Fibroblast of mammary gland (primary cell): ENCODE results near the gene IGFBP4.

Source experiments
- DNase-seq: peaks from one replicate; pipeline ENCODE4 v3.0.0-alpha.2; 2010; ENCODE audit warnings: low read depth
- H3K4me3 ChIP-seq: 2 replicates; pipeline ENCODE4 v1.5.1; 2011; ENCODE audit warnings: low read depth, mild to moderate bottlenecking, low read length, moderate library complexity; ENCODE audit not compliant: control insufficient read depth
- TF ChIP-seq, protein P1 (sequence below): conservative IDR thresholded peaks from 2 replicates; pipeline ENCODE4 v1.5.1; 2011; ENCODE audit warnings: low read depth, low read length, inconsistent platforms; ENCODE audit not compliant: control insufficient read depth, insufficient read depth

Gene IGFBP4

DNA sequence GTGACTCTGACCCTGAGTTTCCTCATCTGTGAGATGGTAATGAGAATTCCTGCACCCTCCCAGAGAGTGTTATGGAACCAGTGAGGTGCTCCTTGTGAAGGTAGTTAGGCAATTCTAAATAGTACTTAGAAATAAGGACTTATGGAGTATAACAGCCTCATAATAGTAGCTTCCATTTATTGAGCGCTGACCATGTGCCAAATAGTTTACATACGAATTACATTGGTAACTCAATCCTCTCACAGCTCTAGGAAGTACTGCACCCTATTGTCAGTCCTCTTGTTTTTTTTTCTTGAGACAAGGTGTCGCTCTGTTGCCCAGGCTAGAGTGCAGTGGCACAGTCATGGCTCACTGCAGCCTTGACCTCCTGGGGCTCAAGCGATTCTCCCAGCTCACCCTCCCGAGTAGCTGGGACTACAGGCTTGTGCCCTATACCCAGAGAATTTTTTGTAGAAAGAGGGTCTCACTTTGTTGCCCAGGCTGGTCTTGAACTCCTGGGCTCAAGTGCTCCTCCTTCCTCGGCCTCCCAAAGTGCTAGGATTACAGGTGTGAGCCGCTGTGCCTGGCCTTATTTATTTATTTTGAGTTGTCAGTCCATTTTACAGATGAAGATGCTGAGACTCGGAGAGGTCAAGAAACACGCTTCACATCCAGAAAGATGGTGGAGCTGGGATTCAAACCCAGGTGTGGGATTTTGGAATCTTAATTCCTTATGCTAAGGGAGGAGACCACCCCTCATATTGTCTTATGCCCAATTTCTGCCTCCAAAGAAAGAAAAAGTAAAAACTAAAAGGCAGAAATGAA is 55.2 kb downstream of the IGFBP4 start:
- no peak for DNase-seq
- TF ChIP-seq, protein P1, sequence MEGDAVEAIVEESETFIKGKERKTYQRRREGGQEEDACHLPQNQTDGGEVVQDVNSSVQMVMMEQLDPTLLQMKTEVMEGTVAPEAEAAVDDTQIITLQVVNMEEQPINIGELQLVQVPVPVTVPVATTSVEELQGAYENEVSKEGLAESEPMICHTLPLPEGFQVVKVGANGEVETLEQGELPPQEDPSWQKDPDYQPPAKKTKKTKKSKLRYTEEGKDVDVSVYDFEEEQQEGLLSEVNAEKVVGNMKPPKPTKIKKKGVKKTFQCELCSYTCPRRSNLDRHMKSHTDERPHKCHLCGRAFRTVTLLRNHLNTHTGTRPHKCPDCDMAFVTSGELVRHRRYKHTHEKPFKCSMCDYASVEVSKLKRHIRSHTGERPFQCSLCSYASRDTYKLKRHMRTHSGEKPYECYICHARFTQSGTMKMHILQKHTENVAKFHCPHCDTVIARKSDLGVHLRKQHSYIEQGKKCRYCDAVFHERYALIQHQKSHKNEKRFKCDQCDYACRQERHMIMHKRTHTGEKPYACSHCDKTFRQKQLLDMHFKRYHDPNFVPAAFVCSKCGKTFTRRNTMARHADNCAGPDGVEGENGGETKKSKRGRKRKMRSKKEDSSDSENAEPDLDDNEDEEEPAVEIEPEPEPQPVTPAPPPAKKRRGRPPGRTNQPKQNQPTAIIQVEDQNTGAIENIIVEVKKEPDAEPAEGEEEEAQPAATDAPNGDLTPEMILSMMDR = no peak
- no peak overlapping the region for H3K4me3 ChIP-seq

DNA sequence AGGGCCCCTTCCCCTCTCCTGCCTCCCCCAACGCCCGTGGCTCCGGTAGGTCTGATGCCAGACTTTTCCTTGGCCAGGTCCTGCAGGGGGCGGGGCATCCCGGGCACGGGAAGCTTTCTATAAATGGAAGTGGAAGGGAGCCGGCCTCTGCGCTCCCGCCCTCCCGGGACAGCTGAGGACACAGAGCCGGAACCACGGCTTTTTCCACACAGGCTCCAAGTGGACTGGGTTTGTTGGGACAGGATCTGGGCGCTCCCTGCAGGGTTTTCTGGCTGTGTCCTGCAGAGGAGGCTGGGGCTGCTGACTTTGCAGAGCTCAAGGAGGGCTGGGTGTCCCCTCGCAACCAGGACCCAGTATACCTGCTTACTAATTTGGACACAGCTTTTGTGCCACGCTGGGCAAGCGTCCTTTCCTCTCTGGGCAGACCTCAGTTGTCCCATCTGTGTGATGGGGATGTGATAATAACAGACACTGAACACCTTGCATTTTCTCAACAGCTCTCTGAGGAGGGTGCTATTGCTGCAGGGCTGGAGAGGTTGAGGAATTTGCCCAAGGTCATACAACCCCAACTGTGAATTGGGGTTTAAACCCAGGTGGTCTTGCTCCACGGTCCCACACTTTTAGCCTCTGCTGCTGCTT is 56.4 kb downstream of the IGFBP4 start:
- no peak overlapping the region for H3K4me3 ChIP-seq
- peak; percentile 58 for DNase-seq
- TF ChIP-seq, protein P1 = no peak

DNA sequence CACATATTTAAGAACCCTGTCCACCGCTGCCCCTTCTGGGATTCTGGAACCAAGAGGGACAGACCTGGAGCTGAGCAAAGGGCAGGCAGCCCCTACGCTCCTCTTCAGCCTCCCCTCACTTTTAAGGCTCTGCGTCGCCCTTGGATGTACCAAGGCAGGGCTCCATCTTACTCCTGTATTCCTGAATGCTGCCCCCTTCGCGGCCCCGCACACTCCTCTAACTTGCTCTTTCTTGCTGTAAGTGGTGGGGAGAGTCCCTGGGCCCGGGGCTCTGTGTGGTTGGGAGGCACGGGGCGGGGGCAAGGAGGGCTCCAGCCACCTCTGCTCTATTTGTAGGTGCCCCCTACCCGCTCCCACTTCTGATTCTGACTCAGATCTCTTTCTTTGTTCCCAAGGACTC is 56.9 kb downstream of the IGFBP4 start:
- no peak overlapping the region for H3K4me3 ChIP-seq
- DNase-seq = no peak
- TF ChIP-seq, protein P1 = no peak

DNA sequence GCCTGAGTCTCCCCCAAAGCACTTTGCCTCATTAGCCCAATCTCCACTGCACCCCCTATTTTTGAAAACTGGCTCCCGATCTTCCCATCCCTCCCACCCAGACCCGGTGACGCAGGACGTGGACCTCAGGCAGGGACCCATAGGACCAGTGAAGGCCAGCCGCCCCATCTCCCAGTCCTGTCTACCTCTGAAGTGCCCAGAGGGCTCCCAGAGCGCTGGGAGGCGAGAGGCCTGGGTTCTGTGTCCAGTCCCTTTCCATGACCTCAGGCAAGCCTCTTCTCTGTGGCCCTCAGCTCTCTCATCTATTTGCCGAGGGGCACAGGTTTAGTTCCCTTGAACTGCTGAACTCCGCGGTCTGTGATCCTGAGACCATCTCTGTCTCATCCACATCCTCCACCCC is 57.5 kb downstream of the IGFBP4 start:
- TF ChIP-seq, protein P1 = no peak
- H3K4me3 ChIP-seq = no peak overlapping the region
- DNase-seq = no peak

DNA sequence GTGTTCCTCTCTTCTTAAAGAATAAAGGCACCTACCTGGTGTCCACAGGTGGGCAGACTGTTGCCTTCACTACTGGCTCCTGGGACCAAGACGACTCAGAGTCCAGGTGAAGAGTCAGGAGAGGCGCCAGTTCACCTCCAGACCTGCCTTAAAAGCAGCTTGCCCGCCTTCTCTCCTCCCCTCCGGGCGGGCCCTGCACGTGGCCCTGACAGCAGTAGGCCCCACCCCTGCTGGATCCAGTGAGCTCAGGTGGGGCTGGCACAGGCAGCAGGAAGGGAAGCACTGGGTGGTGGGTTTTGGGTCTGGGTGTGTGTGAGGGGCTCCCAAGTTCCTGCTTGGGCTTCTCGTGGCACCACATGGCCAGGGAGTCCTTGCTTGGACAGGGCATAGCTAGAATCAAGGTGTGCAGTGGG is 58.3 kb downstream of the IGFBP4 start, which contains the start of gene TNS4:
TNS4 (minus strand) TSS at position 125 of the 413 bp plus-strand sequence. CDS start 5,198 bp downstream, outside the sequence.
- DNase-seq = no peak
- TF ChIP-seq, protein P1 = no peak
- H3K4me3 ChIP-seq = no peak within 1 kb of the TSS

DNA sequence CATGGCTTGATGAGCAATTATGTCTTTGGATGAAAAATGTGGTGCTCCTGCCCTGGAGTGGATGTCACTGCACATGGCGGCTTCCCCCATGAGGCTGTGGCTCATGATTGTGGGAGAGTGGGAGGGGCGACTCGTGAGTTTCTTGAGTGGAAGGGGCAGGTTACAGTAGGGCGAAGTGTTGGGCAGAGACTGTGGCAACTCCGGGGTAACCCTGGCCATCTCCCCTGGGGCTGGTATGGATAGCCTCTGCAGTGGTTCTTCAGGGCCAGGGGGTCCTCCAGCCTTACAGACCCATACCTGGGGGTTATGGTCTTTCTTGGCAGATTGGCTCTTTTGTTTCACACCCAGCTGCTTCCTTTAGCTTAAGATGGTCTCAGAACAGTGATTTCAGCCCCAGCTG is 59.5 kb downstream of the IGFBP4 start:
- no peak for DNase-seq
- no peak overlapping the region for H3K4me3 ChIP-seq
- TF ChIP-seq, protein P1 = no peak

DNA sequence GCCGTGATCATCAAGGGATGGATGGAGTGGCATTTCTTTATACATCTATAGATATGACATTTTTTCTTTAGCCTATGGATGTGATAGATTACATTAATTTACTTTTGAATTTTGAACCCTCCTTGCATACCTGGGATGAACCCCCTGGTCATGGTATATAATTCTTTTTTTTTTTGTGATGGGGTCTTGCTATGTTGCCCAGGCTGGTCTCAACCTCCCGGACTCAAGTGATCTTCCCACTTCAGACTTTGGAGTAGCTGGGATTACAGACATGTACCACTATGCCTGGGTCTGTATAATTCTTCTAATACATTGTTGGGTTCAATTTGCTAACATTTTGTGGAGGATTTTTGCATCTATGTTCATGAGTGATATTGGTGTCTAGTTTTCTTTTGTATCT is 59.9 kb downstream of the IGFBP4 start:
- H3K4me3 ChIP-seq = no peak overlapping the region
- no peak for DNase-seq
- TF ChIP-seq, protein P1 = no peak
